Ecto neural progenitor cell (in vitro differentiated cells): ENCODE measurements around the gene DACT2.
"Not testable (repeated sequence)": the region's sequence is repeated elsewhere in the genome, so short reads cannot be mapped to it uniquely, and the experiment has no call there.

Experiments used
- DNase-seq: peaks from one replicate; pipeline ENCODE4 v3.0.0-alpha.2; 2018; ENCODE audit warnings: low spot score

DACT2 gene

GRCh38 chr6:168322966-168323365 lies 3.4 kb upstream of the DACT2 start:
- no peak for DNase-seq

- DNase-seq, result no peak
Observed at GRCh38 chr6:168320634-168321033, 1.1 kb upstream of the DACT2 start.

GRCh38 chr6:168318579-168319278 lies 848 bp downstream of the DACT2 start:
- no peak for DNase-seq

- no peak for DNase-seq
Observed at GRCh38 chr6:168318090-168318489, 1.5 kb downstream of the DACT2 start.

GRCh38 chr6:168315596-168315995 lies 4.0 kb downstream of the DACT2 start:
- no peak for DNase-seq

DNA sequence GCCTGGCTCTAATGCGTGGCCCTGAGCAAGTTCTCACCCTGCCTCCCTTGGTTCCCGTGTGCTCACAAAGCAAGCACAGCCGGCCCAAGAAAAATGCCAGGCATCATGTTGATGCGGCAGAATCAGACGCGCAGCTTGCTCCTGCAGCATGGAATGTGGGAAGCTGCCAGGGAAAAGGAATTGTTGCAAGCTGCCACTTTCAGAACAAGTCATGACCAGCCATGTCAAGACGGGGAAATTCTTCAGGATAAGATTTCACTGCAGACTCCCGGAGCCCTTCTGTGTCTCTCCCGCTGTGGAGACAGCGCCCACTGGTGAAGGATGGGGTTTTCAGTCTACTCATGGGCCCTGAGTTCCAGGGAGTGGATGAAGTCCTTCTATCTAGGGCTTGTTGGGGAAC lies 4.6 kb downstream of the DACT2 start:
- DNase-seq, result no peak

GRCh38 chr6:168314021-168314420 lies 5.6 kb downstream of the DACT2 start:
- no peak for DNase-seq

GRCh38 chr6:168313431-168314011 lies 6.1 kb downstream of the DACT2 start:
- DNase-seq, result no peak

DNA sequence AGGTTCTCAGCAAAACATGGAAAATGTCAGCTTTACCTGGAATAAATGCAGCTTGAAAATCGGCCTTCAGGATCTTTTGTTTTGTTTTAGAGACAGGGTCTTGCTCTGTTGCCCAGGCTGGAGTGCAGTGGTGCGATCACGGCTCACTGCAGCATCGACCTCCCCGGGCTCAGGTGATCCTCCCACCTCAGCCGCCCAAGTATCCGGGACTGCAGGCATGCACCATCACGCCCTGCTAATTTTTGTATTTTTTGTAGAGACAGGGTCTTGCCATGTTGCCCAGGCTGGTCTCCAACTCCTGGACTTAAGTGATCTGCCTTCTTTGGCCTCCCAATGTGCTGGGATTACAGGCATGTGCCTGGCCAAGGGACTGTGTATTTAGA lies 7.5 kb downstream of the DACT2 start:
- DNase-seq, result not testable (repeated sequence)

GRCh38 chr6:168311410-168312124 lies 8.0 kb downstream of the DACT2 start:
- DNase-seq, result no peak

- no peak for DNase-seq
Observed at GRCh38 chr6:168310945-168311344, 8.6 kb downstream of the DACT2 start.

- no peak for DNase-seq
Observed at GRCh38 chr6:168310403-168310802, 9.2 kb downstream of the DACT2 start.

DNA sequence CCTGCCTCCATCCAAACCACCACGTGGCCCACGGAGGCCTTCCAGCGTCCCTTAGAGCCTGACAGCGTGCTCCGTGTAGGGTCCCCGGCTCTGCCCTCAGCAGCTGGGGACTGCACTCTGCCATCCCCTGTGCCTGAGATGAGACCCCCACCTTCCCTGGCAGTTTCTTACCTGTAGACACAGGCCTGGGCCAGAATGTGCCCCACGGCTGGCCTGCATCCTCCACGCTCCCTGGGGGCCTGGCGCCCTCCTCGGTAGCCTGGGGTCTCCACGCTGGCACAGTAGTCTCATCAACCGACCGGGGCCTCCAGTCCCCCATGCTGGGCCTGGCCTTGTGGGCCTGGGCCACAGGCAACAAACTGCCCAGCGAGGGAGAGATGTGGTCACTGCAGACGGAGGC lies 9.6 kb downstream of the DACT2 start:
- no peak for DNase-seq

DNA sequence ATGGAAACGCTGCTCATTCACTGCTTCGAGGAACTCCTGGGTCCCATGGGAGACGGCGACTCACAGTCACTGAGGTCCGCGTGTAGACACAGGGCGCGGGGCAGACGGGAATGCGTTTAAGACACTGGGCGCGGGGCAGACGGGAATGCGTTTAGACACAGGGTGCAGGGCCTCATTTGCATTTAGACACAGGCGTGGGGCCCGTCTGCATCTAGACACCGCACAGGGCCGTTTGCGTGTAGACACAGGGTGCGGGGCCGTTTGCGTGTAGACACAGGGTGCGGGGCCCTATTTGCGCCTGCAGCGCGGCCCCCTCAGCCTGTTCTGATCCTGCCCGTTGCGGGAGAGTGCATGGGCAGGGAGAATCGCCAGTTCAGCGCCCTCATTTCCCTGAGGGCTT lies 10.4 kb downstream of the DACT2 start:
- no peak for DNase-seq

GRCh38 chr6:168308390-168309144 lies 11.0 kb downstream of the DACT2 start:
- DNase-seq, result no peak

DNA sequence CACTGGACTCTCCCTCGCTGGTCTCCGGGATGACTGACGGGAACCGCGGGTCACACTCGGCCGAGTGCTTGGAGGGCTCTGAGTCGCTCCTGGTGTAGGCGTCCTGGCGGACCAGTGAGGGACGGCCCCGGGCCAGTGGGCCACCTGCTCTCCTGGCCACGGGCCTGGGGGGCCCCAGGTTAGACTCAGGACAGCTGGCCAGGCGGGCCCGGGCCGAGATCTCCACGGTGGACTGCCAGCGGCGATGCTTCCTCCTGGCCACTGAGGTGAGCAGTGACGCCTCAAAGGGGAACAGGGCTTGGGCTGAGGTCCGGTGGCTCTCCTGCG lies 11.9 kb downstream of the DACT2 start:
- DNase-seq, result no peak

DNA sequence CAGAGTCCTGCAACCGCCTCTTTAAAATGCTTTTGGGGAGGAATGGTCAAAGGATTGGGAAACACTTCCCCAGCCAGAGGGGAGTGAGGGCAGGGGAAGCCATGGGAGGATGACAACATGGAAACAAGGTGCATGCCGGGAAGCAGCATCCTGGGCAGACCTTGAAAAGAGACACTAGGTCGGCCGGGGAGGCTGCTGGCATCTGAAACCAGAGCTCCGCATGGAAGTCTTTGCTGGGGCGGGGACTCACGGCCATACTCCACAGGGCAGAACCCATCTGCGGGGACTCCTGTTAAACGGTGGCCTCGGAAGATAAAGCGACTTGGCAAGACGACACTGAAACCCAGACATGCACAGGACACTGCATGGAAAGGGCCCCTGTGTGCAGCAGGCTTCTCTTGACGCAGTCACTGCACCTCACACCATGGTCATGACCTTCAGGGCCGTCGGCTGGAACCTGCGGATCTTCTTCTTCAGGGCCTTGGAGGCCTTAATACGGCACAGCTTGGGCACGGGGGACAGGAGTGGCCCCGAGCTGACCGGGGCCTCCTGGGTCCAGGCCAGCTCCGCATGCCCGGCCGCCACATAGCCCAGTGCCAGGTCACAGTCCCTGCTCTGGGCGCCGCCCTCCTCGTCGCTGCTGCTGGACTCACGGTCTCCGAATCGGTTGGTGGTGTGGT lies 12.4 kb downstream of the DACT2 start:
- no peak for DNase-seq

GRCh38 chr6:168305863-168306262 lies 13.7 kb downstream of the DACT2 start:
- no peak for DNase-seq

- no peak for DNase-seq
Observed at GRCh38 chr6:168305096-168305749, 14.4 kb downstream of the DACT2 start.

DNA sequence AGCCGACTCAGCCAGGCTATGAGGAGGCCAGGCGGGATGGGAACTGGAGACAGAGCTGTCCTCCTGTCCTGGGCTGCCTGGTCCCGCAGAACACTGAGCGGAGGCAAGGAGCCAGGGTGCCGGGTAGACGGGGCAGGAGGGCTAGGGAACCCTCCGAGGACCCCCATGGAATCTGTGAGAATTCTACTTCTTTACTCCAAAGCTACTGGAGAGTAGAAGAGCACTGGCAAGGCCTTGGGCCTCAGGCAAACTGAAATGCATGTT lies 14.9 kb downstream of the DACT2 start:
- no peak for DNase-seq

- DNase-seq, result no peak
Observed at GRCh38 chr6:168303982-168304751, 15.4 kb downstream of the DACT2 start.
